GM18861 (cell line): ENCODE data around the gene CD68.

ENCODE experiments used
- ATAC-seq: cut with Tn5 transposase; IDR thresholded peaks from one replicate; pipeline ENCODE4 v1.9.1; 2021; ENCODE audit not compliant: unreplicated experiment

CD68 gene, protein sequence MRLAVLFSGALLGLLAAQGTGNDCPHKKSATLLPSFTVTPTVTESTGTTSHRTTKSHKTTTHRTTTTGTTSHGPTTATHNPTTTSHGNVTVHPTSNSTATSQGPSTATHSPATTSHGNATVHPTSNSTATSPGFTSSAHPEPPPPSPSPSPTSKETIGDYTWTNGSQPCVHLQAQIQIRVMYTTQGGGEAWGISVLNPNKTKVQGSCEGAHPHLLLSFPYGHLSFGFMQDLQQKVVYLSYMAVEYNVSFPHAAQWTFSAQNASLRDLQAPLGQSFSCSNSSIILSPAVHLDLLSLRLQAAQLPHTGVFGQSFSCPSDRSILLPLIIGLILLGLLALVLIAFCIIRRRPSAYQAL

DNA sequence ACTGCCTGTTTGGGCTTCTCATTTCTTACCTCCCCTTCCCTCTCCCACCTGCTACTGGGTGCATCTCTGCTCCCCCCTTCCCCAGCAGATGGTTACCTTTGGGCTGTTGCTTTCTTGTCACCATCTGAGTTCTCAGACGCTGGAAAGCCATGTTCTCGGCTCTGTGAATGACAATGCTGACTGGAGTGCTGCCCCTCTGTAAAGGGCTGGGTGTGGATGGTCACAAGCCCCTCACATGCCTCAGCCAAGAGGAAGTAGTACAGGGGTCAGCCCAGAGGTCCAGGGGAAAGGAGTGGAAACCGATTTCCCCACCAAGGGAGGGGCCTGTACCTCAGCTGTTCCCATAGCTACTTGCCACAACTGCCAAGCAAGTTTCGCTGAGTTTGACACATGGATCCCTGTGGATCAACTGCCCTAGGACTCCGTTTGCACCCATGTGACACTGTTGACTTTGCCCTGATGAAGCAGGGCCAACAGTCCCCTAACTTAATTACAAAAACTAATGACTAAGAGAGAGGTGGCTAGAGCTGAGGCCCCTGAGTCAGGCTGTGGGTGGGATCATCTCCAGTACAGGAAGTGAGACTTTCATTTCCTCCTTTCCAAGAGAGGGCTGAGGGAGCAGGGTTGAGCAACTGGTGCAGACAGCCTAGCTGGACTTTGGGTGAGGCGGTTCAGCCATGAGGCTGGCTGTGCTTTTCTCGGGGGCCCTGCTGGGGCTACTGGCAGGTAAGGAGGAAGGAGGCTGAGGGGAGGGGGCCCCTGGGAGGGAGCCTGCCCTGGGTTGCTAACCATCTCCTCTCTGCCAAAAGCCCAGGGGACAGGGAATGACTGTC lies at the start of gene CD68:
Gene CD68 (plus strand): TSS at position 638 of the 833 bp plus-strand sequence. CDS start 40 bp downstream, at position 678.
- no peak for ATAC-seq

GRCh38 chr17:7530023-7530900 lies 49.2 kb upstream of the CD68 start:
- ATAC-seq: no peak

- no peak for ATAC-seq
Measured at GRCh38 chr17:7538050-7538449, 41.4 kb upstream of the CD68 start.

- no peak for ATAC-seq
Measured at GRCh38 chr17:7538891-7539545, 40.4 kb upstream of the CD68 start.

- no peak for ATAC-seq
Measured at GRCh38 chr17:7541074-7541621, 38.3 kb upstream of the CD68 start.

- no peak for ATAC-seq
Measured at GRCh38 chr17:7544911-7545310, 34.5 kb upstream of the CD68 start.

- no peak for ATAC-seq
Measured at GRCh38 chr17:7548585-7549400, 30.6 kb upstream of the CD68 start, which contains the start of gene TNFSF12. TSS of gene TNFSF12 (plus strand) at chr17:7549058. CDS start at chr17:7549154, 96 bp downstream.

GRCh38 chr17:7549401-7550055 lies 29.9 kb upstream of the CD68 start:
- no peak for ATAC-seq

- ATAC-seq: no peak
Measured at GRCh38 chr17:7550344-7550743, 29.1 kb upstream of the CD68 start.

DNA sequence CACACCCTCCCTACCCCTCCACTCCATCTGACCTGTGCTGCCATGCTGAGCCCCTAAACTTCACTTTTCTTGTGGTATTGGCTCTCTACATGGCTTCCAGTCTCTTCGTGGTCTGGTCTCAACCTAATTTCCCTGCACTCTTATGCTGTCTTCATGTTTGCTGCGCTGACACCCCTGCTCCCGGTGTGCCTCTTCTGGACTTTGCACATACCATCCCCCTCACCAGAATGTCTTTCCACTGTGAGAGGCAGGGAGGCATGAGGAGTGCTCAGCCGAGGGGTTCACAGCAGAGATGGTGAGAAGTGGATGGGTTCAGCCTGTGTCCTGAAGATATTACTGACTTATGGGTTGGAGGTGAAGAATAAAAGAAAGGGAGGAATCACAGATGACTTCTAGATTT lies 28.0 kb upstream of the CD68 start:
- ATAC-seq: no peak

- no peak for ATAC-seq
Measured at GRCh38 chr17:7552621-7553051, 26.8 kb upstream of the CD68 start.

DNA sequence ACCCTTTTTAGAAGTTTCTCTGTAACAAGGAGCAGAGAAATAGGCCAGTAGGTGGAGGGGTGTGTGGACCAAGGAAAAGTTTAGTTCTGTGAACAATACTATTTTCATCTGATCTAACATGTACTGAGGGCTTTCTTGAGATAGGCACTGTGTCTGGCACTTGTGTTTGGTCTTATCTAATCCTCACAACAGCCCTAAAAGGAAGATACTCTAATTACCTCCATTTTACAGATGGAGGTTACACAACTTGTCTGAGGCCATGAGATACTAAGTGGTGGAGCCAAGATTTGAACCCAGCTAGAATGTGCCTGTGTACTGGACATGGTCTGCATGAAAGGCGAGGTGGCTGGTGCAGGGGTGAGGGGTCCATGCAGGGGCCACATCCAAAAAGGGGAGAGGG lies 26.1 kb upstream of the CD68 start:
- no peak for ATAC-seq

GRCh38 chr17:7555320-7555948 lies 24.0 kb upstream of the CD68 start:
- no peak for ATAC-seq

- ATAC-seq: no peak
Measured at GRCh38 chr17:7556627-7557026, 22.8 kb upstream of the CD68 start.

- ATAC-seq: no peak
Measured at GRCh38 chr17:7557147-7557764, 22.2 kb upstream of the CD68 start.

- no peak for ATAC-seq
Measured at GRCh38 chr17:7557775-7558543, 21.5 kb upstream of the CD68 start.
